ENCODE data around the gene MARK3. TPM values are rescaled to one million over a fixed set of nuclear protein-coding genes. Genes with fewer than 3 reads are reported as not detected.

MARK3 gene
- polyA plus RNA-seq, 1 donor (not counting 4 experiments of a cell fraction or from before 2014, with no cell fraction given): 133 TPM

GRCh38 chr14:103491691-103492090 is 106.5 kb downstream of the MARK3 start:
- peaks cover 2% of the 10 kb centered on the region for H3K4me1 ChIP-seq (ENCODE audit: control insufficient read depth, extremely low read depth, insufficient read depth, low read length)
- no peaks in the 10 kb centered on the region for H3K27me3 ChIP-seq (ENCODE audit: control insufficient read depth, extremely low read depth, insufficient read depth, low read length)
- no peaks in the 10 kb centered on the region for H3K9me1 ChIP-seq (ENCODE audit: control insufficient read depth, extremely low read depth, insufficient read depth, low read length)
- no peak overlapping the region for H3K4me3 ChIP-seq (ENCODE audit: control insufficient read depth in 2 of 3, extremely low read depth in 1 of 3, insufficient read depth in 2 of 3, low read depth in 1 of 3, low read length in 3 of 3)
- H2AFZ ChIP-seq (ENCODE audit: control insufficient read depth, low read length): no peak overlapping the region
- peaks cover 3% of the 10 kb centered on the region for H4K20me1 ChIP-seq (ENCODE audit: control insufficient read depth, extremely low read depth, insufficient read depth, low read length)
- no peak overlapping the region for H3K4me2 ChIP-seq (ENCODE audit: control insufficient read depth, extremely low read depth, insufficient read depth, low read depth, low read length)
- FAIRE-seq: no peak
- dilution Hi-C loops (cut with MboI; ENCODE audit: extremely low pct_ligation_motif_present, low sequenced_read_pairs): no loop called here
- TF ChIP-seq EZH2 (IDR thresholded peaks at IDR 0.05; ENCODE audit: low read length) (no peak), CTCF (optimal IDR thresholded peaks at IDR 0.05 in 1 of 3, IDR thresholded peaks at IDR 0.05 in 1 of 3, conservative IDR thresholded peaks at IDR 0.05 in 1 of 3; ENCODE audit: extremely low read depth in 1 of 3, insufficient read depth in 2 of 3, low read length in 3 of 3) (no peak)
- H3K36me3 ChIP-seq (ENCODE audit: control insufficient read depth in 2 of 2, extremely low read depth in 1 of 2, insufficient read depth in 2 of 2, low read length in 2 of 2): peaks cover 29% of the 10 kb centered on the region in 2 experiments
- H3K9me3 ChIP-seq (ENCODE audit: control insufficient read depth, low read depth, low read length): no peaks in the 10 kb centered on the region
- H3K9ac ChIP-seq (ENCODE audit: control insufficient read depth, extremely low read depth, insufficient read depth, low read length): no peak overlapping the region
- peaks cover 5% of the 10 kb centered on the region for H3K79me2 ChIP-seq (ENCODE audit: control insufficient read depth, insufficient read depth, low read length)
- H3K27ac ChIP-seq (ENCODE audit: control insufficient read depth, insufficient read depth, low read length): no peak overlapping the region
- DNase-seq (ENCODE audit: low read depth, low spot score): no peak

- Histone ChIP-seq H3K9me3 (ENCODE audit: control insufficient read depth, low read depth, low read length) (no peaks in the 10 kb centered on the region), H4K20me1 (ENCODE audit: control insufficient read depth, extremely low read depth, insufficient read depth, low read length) (peaks cover 2% of the 10 kb centered on the region), H3K79me2 (ENCODE audit: control insufficient read depth, insufficient read depth, low read length) (peaks cover 4% of the 10 kb centered on the region), H3K27ac (ENCODE audit: control insufficient read depth, insufficient read depth, low read length) (no peak overlapping the region), H2AFZ (ENCODE audit: control insufficient read depth, low read length) (no peak overlapping the region), H3K36me3 (ENCODE audit: control insufficient read depth in 2 of 2, extremely low read depth in 1 of 2, insufficient read depth in 2 of 2, low read length in 2 of 2) (peaks cover 25 to 28% of the 10 kb centered on the region in 2 experiments), H3K27me3 (ENCODE audit: control insufficient read depth, extremely low read depth, insufficient read depth, low read length) (no peaks in the 10 kb centered on the region), H3K9me1 (ENCODE audit: control insufficient read depth, extremely low read depth, insufficient read depth, low read length) (no peaks in the 10 kb centered on the region), H3K4me3 (ENCODE audit: control insufficient read depth in 2 of 3, extremely low read depth in 1 of 3, insufficient read depth in 2 of 3, low read depth in 1 of 3, low read length in 3 of 3) (no peak overlapping the region), H3K4me1 (ENCODE audit: control insufficient read depth, extremely low read depth, insufficient read depth, low read length) (peaks cover 2% of the 10 kb centered on the region), H3K4me2 (ENCODE audit: control insufficient read depth, extremely low read depth, insufficient read depth, low read depth, low read length) (no peak overlapping the region), H3K9ac (ENCODE audit: control insufficient read depth, extremely low read depth, insufficient read depth, low read length) (no peak overlapping the region)
- FAIRE-seq: no peak
- no peak for TF ChIP-seq EZH2 (IDR thresholded peaks at IDR 0.05; ENCODE audit: low read length)
- TF ChIP-seq CTCF (optimal IDR thresholded peaks at IDR 0.05 in 1 of 3, IDR thresholded peaks at IDR 0.05 in 1 of 3, conservative IDR thresholded peaks at IDR 0.05 in 1 of 3; ENCODE audit: extremely low read depth in 1 of 3, insufficient read depth in 2 of 3, low read length in 3 of 3): no peak
- DNase-seq (ENCODE audit: low read depth, low spot score): no peak
- dilution Hi-C loops (cut with MboI; ENCODE audit: extremely low pct_ligation_motif_present, low sequenced_read_pairs): no loop called here
Measured at GRCh38 chr14:103492156-103492925, 107.1 kb downstream of the MARK3 start.
